OCI-LY1 (cell line): Measurements from ENCODE around the gene RNFT1.
"Not testable (repeated sequence)": the region's sequence is repeated elsewhere in the genome, so short reads cannot be mapped to it uniquely, and the experiment has no call there.

Experiments used
- CTCF ChIP-seq: fragments of 200-600 bp; sonication (generic), shearing (Covaris generic); IDR thresholded peaks from 2 replicates; pipeline ENCODE4 v1.5.1; 2017; ENCODE audit warnings: mild to moderate bottlenecking, antibody characterized with exemption, low read length, moderate library complexity, mixed read lengths
- EZH2 ChIP-seq: fragments of 200-600 bp; sonication (generic), shearing (Covaris generic); IDR thresholded peaks from 2 replicates; pipeline ENCODE4 v1.8.0; 2017; ENCODE audit warnings: borderline replicate concordance, mixed run types, mild to moderate bottlenecking, antibody characterized with exemption, low read length, moderate library complexity, mixed read lengths

GRCh38 chr17:60008377-60008776 lies 43.8 kb upstream of the RNFT1 start:
- not testable (repeated sequence) for TF ChIP-seq CTCF, EZH2
